Lower leg skin (tissue), 4 donors: ENCODE measurements around the gene GAD1. TPM values are rescaled to one million over a fixed set of nuclear protein-coding genes. Genes with fewer than 3 reads are reported as not detected.

Experiments
- DNase-seq, 2 donors: peaks; one replicate each; pipeline ENCODE4 v3.0.0-alpha.2; 2019; ENCODE audit warnings: low spot score in 2 of 2
- H3K4me3 ChIP-seq: fragments of 200-600 bp; sonication (generic); 2 replicates; pipeline ENCODE4 v1.5.1; 2017; ENCODE audit warnings: mild to moderate bottlenecking, low read depth; ENCODE audit not compliant: poor library complexity, severe bottlenecking
- CTCF ChIP-seq, 3 donors: fragments of 450-650 bp; IDR thresholded peaks; one replicate each; pipeline ENCODE4 v1.5.1; 2016; ENCODE audit warnings: antibody characterized with exemption in 3 of 3, mild to moderate bottlenecking in 3 of 3, moderate library complexity in 2 of 3
- POLR2A ChIP-seq, 2 donors: fragments of 450-650 bp; IDR thresholded peaks; one replicate each; pipeline ENCODE4 v1.6.1; 2016 to 2017; ENCODE audit warnings: antibody characterized with exemption in 2 of 2, mild to moderate bottlenecking in 1 of 2, moderate library complexity in 1 of 2
- WGBS, 2 donors: methylation state at CpG; one replicate each; pipeline ENCODE4 v1.1.5; 2018; 5-methylcytosine and 5-hydroxymethylcytosine counted together
- intact Hi-C: fragments of 100-400 bp; cut with DNase I; formaldehyde crosslinking; loops from one replicate; pipeline ENCODE4 v1.15.0; 2023; ENCODE audit warnings: low total_unique reads
- total RNA-seq, 4 donors: library from RNA; depleted of rRNA; stranded (reverse); fragments of >200 nt; gene quantifications; one replicate each; pipeline ENCODE4 v1.1.0, GENCODE V29; 2016

Gene GAD1
- total RNA-seq, 4 donors from 2014 or later = 0.05 TPM; not detected in 3

- TF ChIP-seq CTCF (IDR thresholded peaks at IDR 0.05) = no peak
- no peak for TF ChIP-seq POLR2A (IDR thresholded peaks at IDR 0.05)
- intact Hi-C loops = no loop called here
- no peak overlapping the region for H3K4me3 ChIP-seq
- no peak for DNase-seq
These were observed 42.6 kb upstream of the GAD1 start for GRCh38 chr2:170774074-170774473.

GRCh38 chr2:170778900-170779299, 37.8 kb upstream of the GAD1 start:
- no peak for TF ChIP-seq POLR2A (IDR thresholded peaks at IDR 0.05)
- no peak for TF ChIP-seq CTCF (IDR thresholded peaks at IDR 0.05)
- DNase-seq = no peak
- 27 to 47% methylated on average over 2 of the region's 2 CpGs for WGBS, 2 donors
- intact Hi-C loops = no loop called here
- H3K4me3 ChIP-seq = no peak overlapping the region

- no peak overlapping the region for H3K4me3 ChIP-seq
- intact Hi-C loops = no loop called here
- DNase-seq = no peak
- WGBS, 2 donors = 97 to 98% methylated on average over 1 of the region's 1 CpG
- TF ChIP-seq CTCF (IDR thresholded peaks at IDR 0.05) = no peak
These were observed 37.4 kb upstream of the GAD1 start for GRCh38 chr2:170779304-170779703.

GRCh38 chr2:170782673-170783072, 34.0 kb upstream of the GAD1 start:
- WGBS, 2 donors = 88 to 89% methylated on average over 2 of the region's 2 CpGs
- no peak for DNase-seq
- intact Hi-C loops = no loop called here

GRCh38 chr2:170783549-170783948, 33.1 kb upstream of the GAD1 start:
- no peak overlapping the region for H3K4me3 ChIP-seq
- intact Hi-C loops = no loop called here
- 91 to 97% methylated on average over 1 of the region's 1 CpG for WGBS, 2 donors
- no peak for TF ChIP-seq CTCF (IDR thresholded peaks at IDR 0.05)
- TF ChIP-seq POLR2A (IDR thresholded peaks at IDR 0.05) = no peak
- DNase-seq = no peak

More at GRCh38 chr2:170782673-170783072, 34.0 kb upstream of the GAD1 start:
- H3K4me3 ChIP-seq = no peak overlapping the region
- TF ChIP-seq POLR2A (IDR thresholded peaks at IDR 0.05) (no peak), CTCF (IDR thresholded peaks at IDR 0.05) (no peak)

- intact Hi-C loops = no loop called here
- H3K4me3 ChIP-seq = no peak overlapping the region
- DNase-seq = no peak
- TF ChIP-seq CTCF (IDR thresholded peaks at IDR 0.05) = no peak
- TF ChIP-seq POLR2A (IDR thresholded peaks at IDR 0.05) = no peak
These were observed 17.7 kb upstream of the GAD1 start for GRCh38 chr2:170798996-170799395.
